Measurements from ENCODE around the gene KRTAP2-1. TPM values are rescaled to one million over a fixed set of nuclear protein-coding genes. Genes with fewer than 3 reads are reported as not detected.
"Not testable (repeated sequence)": the region's sequence is repeated elsewhere in the genome, so short reads cannot be mapped to it uniquely, and the experiment has no call there.

KRTAP2-1 gene
- total RNA-seq, 1 experiment from 2014 or later: not detected

GRCh38 chr17:41063449-41063848 is 16.3 kb upstream of the KRTAP2-1 start:
- Histone ChIP-seq H3K9me3 (ENCODE audit: low read depth, low read length, poor library complexity, severe bottlenecking) (no peaks in the 10 kb centered on the region), H3K36me3 (ENCODE audit: insufficient read depth, low read length, poor library complexity, severe bottlenecking) (no peaks in the 10 kb centered on the region), H3K27ac (ENCODE audit: low read depth, low read length, poor library complexity, severe bottlenecking) (no peak overlapping the region), H3K4me3 (ENCODE audit: low read depth, low read length, poor library complexity, severe bottlenecking) (no peak overlapping the region), H3K4me1 (ENCODE audit: insufficient read depth, low read length, poor library complexity, severe bottlenecking) (no peaks in the 10 kb centered on the region), H3K27me3 (replicated peaks; ENCODE audit: insufficient read depth, low read depth, low read length, poor library complexity) (no peaks in the 10 kb centered on the region)
- TF ChIP-seq CTCF (conservative IDR thresholded peaks at IDR 0.05; ENCODE audit: low read depth, low read length) (no peak), EZH2 (IDR thresholded peaks at IDR 0.05; ENCODE audit: borderline replicate concordance, low read depth, low read length, poor library complexity, severe bottlenecking) (no peak)
- POLR2A ChIA-PET (ENCODE audit: low non-redundant PET): no interaction called here
- DNase-seq (ENCODE audit: low spot score): no peak
- intact Hi-C loops (cut with micrococcal nuclease; ENCODE audit: unreplicated experiment): no loop called here
- no TSS peak for BruUV-seq (replicated peaks)
- CTCF ChIA-PET: no interaction called here

- Histone ChIP-seq H3K27ac (ENCODE audit: low read depth, low read length, poor library complexity, severe bottlenecking) (no peak overlapping the region), H3K4me1 (ENCODE audit: insufficient read depth, low read length, poor library complexity, severe bottlenecking) (no peaks in the 10 kb centered on the region), H3K36me3 (ENCODE audit: insufficient read depth, low read length, poor library complexity, severe bottlenecking) (no peaks in the 10 kb centered on the region), H3K4me3 (ENCODE audit: low read depth, low read length, poor library complexity, severe bottlenecking) (no peak overlapping the region), H3K9me3 (ENCODE audit: low read depth, low read length, poor library complexity, severe bottlenecking) (no peaks in the 10 kb centered on the region), H3K27me3 (replicated peaks; ENCODE audit: insufficient read depth, low read depth, low read length, poor library complexity) (no peaks in the 10 kb centered on the region)
- CTCF ChIA-PET: no interaction called here
- TF ChIP-seq CTCF (conservative IDR thresholded peaks at IDR 0.05; ENCODE audit: low read depth, low read length) (no peak), EZH2 (IDR thresholded peaks at IDR 0.05; ENCODE audit: borderline replicate concordance, low read depth, low read length, poor library complexity, severe bottlenecking) (no peak)
- intact Hi-C loops (cut with micrococcal nuclease; ENCODE audit: unreplicated experiment): no loop called here
- no peak for DNase-seq (ENCODE audit: low spot score)
- no TSS peak for BruUV-seq (replicated peaks)
- POLR2A ChIA-PET (ENCODE audit: low non-redundant PET): no interaction called here
Observed at GRCh38 chr17:41061964-41062363, 14.8 kb upstream of the KRTAP2-1 start.

GRCh38 chr17:41060052-41060604 is 13.0 kb upstream of the KRTAP2-1 start, which contains the start of gene KRTAP2-3:
KRTAP2-3 (minus strand) TSS chr17:41060114; CDS start chr17:41060050, 64 bp downstream.
- BruUV-seq (replicated peaks): no TSS peak
- TF ChIP-seq CTCF (conservative IDR thresholded peaks at IDR 0.05; ENCODE audit: low read depth, low read length): no peak
- TF ChIP-seq EZH2 (IDR thresholded peaks at IDR 0.05; ENCODE audit: borderline replicate concordance, low read depth, low read length, poor library complexity, severe bottlenecking): no peak
- intact Hi-C loops (cut with micrococcal nuclease; ENCODE audit: unreplicated experiment): no loop called here
- Histone ChIP-seq H3K4me1 (ENCODE audit: insufficient read depth, low read length, poor library complexity, severe bottlenecking) (no peaks in the 10 kb centered on the region), H3K27ac (ENCODE audit: low read depth, low read length, poor library complexity, severe bottlenecking) (no peak within 1 kb of the TSS), H3K36me3 (ENCODE audit: insufficient read depth, low read length, poor library complexity, severe bottlenecking) (no peaks in the 10 kb centered on the region), H3K9me3 (ENCODE audit: low read depth, low read length, poor library complexity, severe bottlenecking) (no peaks in the 10 kb centered on the region), H3K4me3 (ENCODE audit: low read depth, low read length, poor library complexity, severe bottlenecking) (no peak within 1 kb of the TSS), H3K27me3 (replicated peaks; ENCODE audit: insufficient read depth, low read depth, low read length, poor library complexity) (no peaks in the 10 kb centered on the region)
- ChIA-PET CTCF (no interaction called here), POLR2A (ENCODE audit: low non-redundant PET) (no interaction called here)
- no peak for DNase-seq (ENCODE audit: low spot score)

- POLR2A ChIA-PET (ENCODE audit: low non-redundant PET); H3K4me3 ChIP-seq (ENCODE audit: low read depth, low read length, poor library complexity, severe bottlenecking); DNase-seq (ENCODE audit: low spot score); CTCF ChIA-PET; H3K27ac ChIP-seq (ENCODE audit: low read depth, low read length, poor library complexity, severe bottlenecking); intact Hi-C loops (cut with micrococcal nuclease; ENCODE audit: unreplicated experiment); H3K9me3 ChIP-seq (ENCODE audit: low read depth, low read length, poor library complexity, severe bottlenecking); H3K27me3 ChIP-seq (replicated peaks; ENCODE audit: insufficient read depth, low read depth, low read length, poor library complexity); H3K36me3 ChIP-seq (ENCODE audit: insufficient read depth, low read length, poor library complexity, severe bottlenecking); BruUV-seq (replicated peaks); H3K4me1 ChIP-seq (ENCODE audit: insufficient read depth, low read length, poor library complexity, severe bottlenecking): not testable (repeated sequence)
Observed at GRCh38 chr17:41059276-41060051, 12.3 kb upstream of the KRTAP2-1 start.

Data from A673 (cell line).